Left lobe of liver (tissue), 2 donors: ENCODE data around the gene CREB3L1. TPM values are rescaled to one million over a fixed set of nuclear protein-coding genes. Genes with fewer than 3 reads are reported as not detected.

ENCODE experiments used
- ATAC-seq: fragments of 200-7000 bp; cut with Tn5 transposase; one replicate; pipeline ENCODE4 v1.9.1; 2020; ENCODE audit warnings: mild to moderate bottlenecking, moderate library complexity
- DNase-seq: peaks from one replicate; pipeline ENCODE4 v3.0.0-alpha.2; 2020; ENCODE audit warnings: low spot score
- total RNA-seq: library from RNA; stranded (reverse); gene quantifications from one replicate; pipeline ENCODE4 v1.2.1, GENCODE V29; 2021
- donor health status: DM: no; HTN: no; CAD: no; lungs with moderate emphysema.
- donor health status: DM: no; HTN: yes; CAD: no.

The CREB3L1 gene
- total RNA-seq, 1 donor from 2014 or later, result 0.30 TPM

- ATAC-seq (no peak), DNase-seq (no peak)
These were observed 5.3 kb upstream of the CREB3L1 start for GRCh38 chr11:46271875-46272815.

GRCh38 chr11:46272816-46273427 lies 4.5 kb upstream of the CREB3L1 start:
- ATAC-seq (no peak), DNase-seq (no peak)

- DNase-seq (peak; percentile 71), ATAC-seq (peak; percentile 93)
These were observed 3.8 kb upstream of the CREB3L1 start for GRCh38 chr11:46273511-46274205.

GRCh38 chr11:46275964-46276641 lies 1.4 kb upstream of the CREB3L1 start:
- DNase-seq, result no peak
- ATAC-seq, result peak; percentile 39

GRCh38 chr11:46277313-46277621 lies 195 bp upstream of the CREB3L1 start:
- DNase-seq (no peak), ATAC-seq (no peak)

GRCh38 chr11:46278387-46279125 lies 1.1 kb downstream of the CREB3L1 start:
- ATAC-seq (no peak), DNase-seq (no peak)

- ATAC-seq, result peak; percentile 52
- DNase-seq, result no peak
These were observed 2.0 kb downstream of the CREB3L1 start for GRCh38 chr11:46279126-46280099.

- ATAC-seq, result no peak
These were observed 3.2 kb downstream of the CREB3L1 start for GRCh38 chr11:46280706-46281105.

GRCh38 chr11:46281371-46281831 lies 3.9 kb downstream of the CREB3L1 start:
- ATAC-seq, result no peak
- DNase-seq, result no peak

More at GRCh38 chr11:46280706-46281105, 3.2 kb downstream of the CREB3L1 start:
- no peak for DNase-seq

GRCh38 chr11:46285173-46285572 lies 7.7 kb downstream of the CREB3L1 start:
- ATAC-seq, result no peak
- DNase-seq, result no peak

- no peak for DNase-seq
- ATAC-seq, result no peak
These were observed 8.2 kb downstream of the CREB3L1 start for GRCh38 chr11:46285594-46286033.

GRCh38 chr11:46286789-46287188 lies 9.3 kb downstream of the CREB3L1 start:
- ATAC-seq (no peak), DNase-seq (no peak)

- no peak for DNase-seq
- ATAC-seq, result no peak
These were observed 11.0 kb downstream of the CREB3L1 start for GRCh38 chr11:46288451-46288850.

GRCh38 chr11:46290011-46290410 lies 12.5 kb downstream of the CREB3L1 start:
- ATAC-seq (no peak), DNase-seq (no peak)

GRCh38 chr11:46290598-46291309 lies 13.3 kb downstream of the CREB3L1 start:
- ATAC-seq, result peak; percentile 37
- peak; percentile 58 for DNase-seq

GRCh38 chr11:46291441-46292150 lies 14.1 kb downstream of the CREB3L1 start:
- ATAC-seq (no peak), DNase-seq (no peak)

GRCh38 chr11:46293066-46293465 lies 15.6 kb downstream of the CREB3L1 start:
- ATAC-seq (no peak), DNase-seq (no peak)

GRCh38 chr11:46293641-46294103 lies 16.2 kb downstream of the CREB3L1 start:
- ATAC-seq (no peak), DNase-seq (no peak)
